DND-41 (cell line): ENCODE data around the gene CCSER2.

Experiments used
- ATAC-seq: fragments of 200-7000 bp; cut with Tn5 transposase; 3 replicates; pipeline ENCODE4 v1.9.1; 2021; ENCODE audit warnings: low read depth; ENCODE audit not compliant: insufficient read depth
- DNase-seq: peaks from one replicate; pipeline ENCODE4 v3.0.0-alpha.2; 2020
- H2AFZ ChIP-seq: 2 replicates; pipeline ENCODE4 v1.6.0; 2012; ENCODE audit warnings: low read depth, low read length
- H3K27ac ChIP-seq: 2 replicates; pipeline ENCODE4 v1.5.1; 2012; ENCODE audit warnings: low read length, inconsistent platforms
- H3K27me3 ChIP-seq: fragments of 200-600 bp; sonication (generic); 2 replicates; pipeline ENCODE4 v1.6.0; 2012; ENCODE audit warnings: low read length, mild to moderate bottlenecking, inconsistent platforms; ENCODE audit not compliant: insufficient read depth, poor library complexity
- H3K36me3 ChIP-seq: 2 replicates; pipeline ENCODE4 v1.5.1; 2012; ENCODE audit warnings: low read length, inconsistent platforms; ENCODE audit not compliant: insufficient read depth
- H3K4me1 ChIP-seq: 2 replicates; pipeline ENCODE4 v1.5.1; 2012; ENCODE audit warnings: mild to moderate bottlenecking, low read length; ENCODE audit not compliant: insufficient read depth
- H3K4me2 ChIP-seq: 2 replicates; pipeline ENCODE4 v1.6.0; 2012; ENCODE audit warnings: mild to moderate bottlenecking, moderate library complexity, low read length, inconsistent platforms; ENCODE audit not compliant: insufficient read depth
- H3K4me3 ChIP-seq, 2 experiments: fragments of 200-600 bp in 1 of 2; shearing (Covaris generic) in 1 of 2; 2 replicates each; pipeline ENCODE4 v1.5.1; 2012 to 2016; ENCODE audit warnings: inconsistent platforms in 2 of 2, low read length in 2 of 2, mild to moderate bottlenecking in 2 of 2, low read depth in 1 of 2, moderate library complexity in 1 of 2
- H3K79me2 ChIP-seq: 2 replicates; pipeline ENCODE4 v1.6.0; 2012; ENCODE audit warnings: low read length, inconsistent platforms; ENCODE audit not compliant: insufficient read depth
- H3K9ac ChIP-seq: 2 replicates; pipeline ENCODE4 v1.6.0; 2012; ENCODE audit warnings: low read depth, mild to moderate bottlenecking, inconsistent platforms, low read length, moderate library complexity
- H3K9me3 ChIP-seq: 2 replicates; pipeline ENCODE4 v1.5.1; 2012; ENCODE audit warnings: low read length, moderate library complexity, mild to moderate bottlenecking, inconsistent platforms; ENCODE audit not compliant: insufficient read depth, severe bottlenecking
- H4K20me1 ChIP-seq: 2 replicates; pipeline ENCODE4 v1.6.0; 2012; ENCODE audit warnings: low read length; ENCODE audit not compliant: insufficient read depth
- EZH2 ChIP-seq: IDR thresholded peaks from 3 replicates; pipeline ENCODE4 v1.6.1; 2012; ENCODE audit warnings: borderline replicate concordance, low read depth, mild to moderate bottlenecking, moderate library complexity, low read length, inconsistent platforms; ENCODE audit not compliant: severe bottlenecking
- TF ChIP-seq, protein P1 (sequence below): IDR thresholded peaks from 2 replicates; pipeline ENCODE4 v1.5.1; 2012; ENCODE audit warnings: borderline replicate concordance, low read length, moderate library complexity, mild to moderate bottlenecking; ENCODE audit not compliant: poor library complexity, severe bottlenecking; ENCODE audit errors: extremely low read depth

CCSER2 gene

DNA sequence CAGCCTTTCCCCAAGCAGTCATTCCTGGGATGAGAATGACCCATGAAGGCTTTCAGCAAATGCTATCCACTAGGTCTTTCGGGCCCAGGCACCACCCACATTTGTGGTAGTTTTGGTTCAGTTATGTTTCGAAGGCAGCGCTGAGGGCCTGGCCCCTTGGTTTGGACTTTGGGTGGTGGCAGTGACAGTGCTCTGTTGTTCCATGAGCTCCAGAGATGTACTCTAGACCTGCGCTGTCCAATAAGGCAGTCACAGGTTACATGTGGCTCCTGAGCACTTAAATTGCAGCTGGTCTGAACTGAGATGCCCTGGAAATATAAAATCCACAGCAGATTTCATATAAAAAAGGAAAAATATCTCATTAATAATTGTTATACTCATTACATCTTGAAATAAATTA lies 209.6 kb downstream of the CCSER2 start:
- DNase-seq (no peak), ATAC-seq (no peak)
- H3K4me3 ChIP-seq, result no peak overlapping the region
- no peak overlapping the region for H2AFZ ChIP-seq
- H3K36me3 ChIP-seq, result no peaks in the 10 kb centered on the region
- peaks cover 9% of the 10 kb centered on the region for H3K27me3 ChIP-seq
- H3K27ac ChIP-seq, result no peak overlapping the region
- H3K4me2 ChIP-seq, result no peak overlapping the region
- TF ChIP-seq, protein P1, sequence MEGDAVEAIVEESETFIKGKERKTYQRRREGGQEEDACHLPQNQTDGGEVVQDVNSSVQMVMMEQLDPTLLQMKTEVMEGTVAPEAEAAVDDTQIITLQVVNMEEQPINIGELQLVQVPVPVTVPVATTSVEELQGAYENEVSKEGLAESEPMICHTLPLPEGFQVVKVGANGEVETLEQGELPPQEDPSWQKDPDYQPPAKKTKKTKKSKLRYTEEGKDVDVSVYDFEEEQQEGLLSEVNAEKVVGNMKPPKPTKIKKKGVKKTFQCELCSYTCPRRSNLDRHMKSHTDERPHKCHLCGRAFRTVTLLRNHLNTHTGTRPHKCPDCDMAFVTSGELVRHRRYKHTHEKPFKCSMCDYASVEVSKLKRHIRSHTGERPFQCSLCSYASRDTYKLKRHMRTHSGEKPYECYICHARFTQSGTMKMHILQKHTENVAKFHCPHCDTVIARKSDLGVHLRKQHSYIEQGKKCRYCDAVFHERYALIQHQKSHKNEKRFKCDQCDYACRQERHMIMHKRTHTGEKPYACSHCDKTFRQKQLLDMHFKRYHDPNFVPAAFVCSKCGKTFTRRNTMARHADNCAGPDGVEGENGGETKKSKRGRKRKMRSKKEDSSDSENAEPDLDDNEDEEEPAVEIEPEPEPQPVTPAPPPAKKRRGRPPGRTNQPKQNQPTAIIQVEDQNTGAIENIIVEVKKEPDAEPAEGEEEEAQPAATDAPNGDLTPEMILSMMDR, result no peak
- TF ChIP-seq EZH2, result no peak
- H3K4me1 ChIP-seq, result peaks cover 5% of the 10 kb centered on the region; the same call in 1 of the 2 replicates
- no peaks in the 10 kb centered on the region; the same call in 1 of the 2 replicates for H4K20me1 ChIP-seq
- H3K9ac ChIP-seq, result no peak overlapping the region
- H3K9me3 ChIP-seq, result no peaks in the 10 kb centered on the region
- no peaks in the 10 kb centered on the region for H3K79me2 ChIP-seq

DNA sequence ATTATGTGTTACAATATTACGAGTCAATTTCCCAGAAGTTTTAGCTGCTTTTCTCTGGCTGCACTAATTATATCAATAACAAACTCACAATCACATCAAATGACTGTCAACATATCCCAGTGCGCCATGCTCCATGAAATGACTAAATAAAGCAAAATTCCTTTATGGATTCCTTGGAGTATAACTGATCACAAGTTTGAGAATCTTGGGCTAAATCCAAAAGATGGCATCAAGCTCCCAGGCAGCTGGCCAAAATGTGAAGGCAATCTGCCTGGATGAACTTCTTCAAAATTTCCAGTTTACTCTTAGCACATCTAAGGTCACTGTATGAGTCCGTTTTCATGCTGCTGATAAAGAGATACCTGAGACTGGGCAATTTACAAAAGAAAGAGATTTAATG lies 210.8 kb downstream of the CCSER2 start:
- H3K9ac ChIP-seq, result no peak overlapping the region
- peaks cover 9% of the 10 kb centered on the region for H3K27me3 ChIP-seq
- no peaks in the 10 kb centered on the region for H3K36me3 ChIP-seq
- no peak overlapping the region for H3K4me2 ChIP-seq
- no peak overlapping the region for H3K27ac ChIP-seq
- peaks cover 5% of the 10 kb centered on the region; the same call in 1 of the 2 replicates for H3K4me1 ChIP-seq
- H4K20me1 ChIP-seq, result no peaks in the 10 kb centered on the region; the same call in 1 of the 2 replicates
- ATAC-seq (no peak), DNase-seq (no peak)
- no peak overlapping the region for H2AFZ ChIP-seq
- no peak overlapping the region for H3K4me3 ChIP-seq
- no peak for TF ChIP-seq EZH2
- TF ChIP-seq, protein P1, result no peak
- H3K9me3 ChIP-seq, result no peaks in the 10 kb centered on the region
- H3K79me2 ChIP-seq, result no peaks in the 10 kb centered on the region

DNA sequence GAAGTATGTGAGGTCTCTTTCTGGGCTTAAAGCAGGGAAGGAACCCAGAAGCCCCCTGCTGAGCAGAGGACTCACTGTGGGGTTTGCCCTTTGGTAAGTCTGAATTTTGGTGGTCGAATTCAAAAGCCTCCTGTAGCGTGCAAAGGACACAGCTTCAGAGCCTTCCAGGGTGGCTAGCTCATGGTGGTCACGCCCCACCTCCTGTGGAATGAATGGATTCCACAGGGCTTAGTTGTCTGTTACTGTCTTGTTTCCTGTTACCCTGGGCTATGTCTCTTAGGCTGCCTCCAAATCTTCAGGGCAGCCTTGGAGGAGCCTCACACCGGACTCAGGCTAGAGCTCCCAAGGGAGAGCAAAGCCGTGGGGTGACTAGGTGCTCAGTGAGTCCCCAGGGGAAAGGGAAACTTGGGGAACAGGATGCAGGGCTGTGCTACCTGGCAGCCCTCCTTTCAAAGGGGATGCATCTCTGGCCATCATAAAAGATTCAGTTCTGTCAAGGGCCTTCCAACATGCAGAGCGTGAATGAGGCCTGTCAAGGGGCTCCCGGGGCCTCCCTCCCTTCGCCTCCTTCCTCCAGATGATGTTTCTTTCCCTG lies 211.7 kb downstream of the CCSER2 start:
- H3K79me2 ChIP-seq, result no peaks in the 10 kb centered on the region
- H3K9me3 ChIP-seq, result no peaks in the 10 kb centered on the region
- DNase-seq (no peak), ATAC-seq (0 out of 3 replicates have a peak, but pooled peaks have one; percentile 1)
- H2AFZ ChIP-seq, result no peak overlapping the region
- peaks cover 9% of the 10 kb centered on the region for H3K27me3 ChIP-seq
- TF ChIP-seq, protein P1, result no peak
- no peak for TF ChIP-seq EZH2
- peaks cover 5% of the 10 kb centered on the region; the same call in 1 of the 2 replicates for H3K4me1 ChIP-seq
- no peaks in the 10 kb centered on the region; the same call in 1 of the 2 replicates for H4K20me1 ChIP-seq
- no peaks in the 10 kb centered on the region for H3K36me3 ChIP-seq
- no peak overlapping the region for H3K4me2 ChIP-seq
- H3K4me3 ChIP-seq, result no peak overlapping the region
- H3K9ac ChIP-seq, result no peak overlapping the region
- no peak overlapping the region for H3K27ac ChIP-seq
